ENCODE measurements around the gene CD28. TPM values are rescaled to one million over a fixed set of nuclear protein-coding genes. Genes with fewer than 3 reads are reported as not detected.
"Not testable (repeated sequence)": the region's sequence is repeated elsewhere in the genome, so short reads cannot be mapped to it uniquely, and the experiment has no call there.

The CD28 gene
- total RNA-seq, 1 donor: 0.27 TPM

- no peak for DNase-seq (ENCODE audit: low read depth in 2 of 3, low spot score in 2 of 3)
Measured at GRCh38 chr2:203780231-203780630, 73.8 kb downstream of the CD28 start.

- no peak for DNase-seq (ENCODE audit: low read depth in 2 of 3, low spot score in 2 of 3)
Measured at GRCh38 chr2:203781151-203781550, 74.7 kb downstream of the CD28 start.

- peak; percentile 41 to 91 (median 82) for DNase-seq (ENCODE audit: low read depth in 2 of 3, low spot score in 2 of 3)
Measured at GRCh38 chr2:203782262-203782976, 76.0 kb downstream of the CD28 start.

- DNase-seq (ENCODE audit: low read depth in 2 of 3, low spot score in 2 of 3): no peak
Measured at GRCh38 chr2:203783496-203784203, 77.2 kb downstream of the CD28 start.

- DNase-seq (ENCODE audit: low read depth in 2 of 3, low spot score in 2 of 3): not testable (repeated sequence)
Measured at GRCh38 chr2:203784710-203785270, 78.4 kb downstream of the CD28 start.

- DNase-seq (ENCODE audit: low read depth in 2 of 3, low spot score in 2 of 3): not testable (repeated sequence)
Measured at GRCh38 chr2:203785391-203786110, 79.1 kb downstream of the CD28 start.

- DNase-seq (ENCODE audit: low read depth in 2 of 3, low spot score in 2 of 3): no peak
Measured at GRCh38 chr2:203786549-203787351, 80.3 kb downstream of the CD28 start.

- no peak for DNase-seq (ENCODE audit: low read depth in 2 of 3, low spot score in 2 of 3)
Measured at GRCh38 chr2:203787979-203788378, 81.5 kb downstream of the CD28 start.

Small RNA genes lying within 50 kb of the gene (small RNA-seq; reads per million reads assigned to genes)
- not detected for gene AC125238.1
- gene RNU6-474P: not detected

Other genes starting within 250 kb of the CD28 start
- 0.27 TPM for gene RAPH1, start 171.3 kb upstream of the CD28 start, total RNA-seq
- gene CTLA4, start 161.1 kb downstream of the CD28 start, total RNA-seq: under 0.01 TPM
- under 0.01 TPM for gene ICOS, start 230.1 kb downstream of the CD28 start, total RNA-seq